Neural cell (in vitro differentiated cells): ENCODE data around the gene MPL. TPM values are rescaled to one million over a fixed set of nuclear protein-coding genes. Genes with fewer than 3 reads are reported as not detected.

Source experiments
- H2AFZ ChIP-seq: fragments of 200-600, 300-800 bp; sonication (generic), shearing (Covaris generic); 2 replicates; pipeline ENCODE4 v1.6.0; 2014; ENCODE audit warnings: low read depth, mild to moderate bottlenecking, antibody characterized with exemption, low read length, moderate library complexity
- H3F3A ChIP-seq: fragments of 200-600 bp; shearing (Covaris generic); 2 replicates; pipeline ENCODE4 v1.6.1; 2016; ENCODE audit warnings: mild to moderate bottlenecking, moderate library complexity, mixed read lengths, antibody characterized with exemption, low read length; ENCODE audit not compliant: insufficient read depth, poor library complexity, severe bottlenecking
- H3K27ac ChIP-seq: fragments of 200-600, 300-800 bp; sonication (generic), shearing (Covaris generic); 2 replicates; pipeline ENCODE4 v1.5.1; 2014; ENCODE audit warnings: mild to moderate bottlenecking, low read length, moderate library complexity
- H3K27me3 ChIP-seq: fragments of 300-800, 200-600 bp; sonication (generic), shearing (Covaris generic); 2 replicates; pipeline ENCODE4 v1.6.0; 2014; ENCODE audit warnings: mild to moderate bottlenecking, low read depth, low read length, moderate library complexity; ENCODE audit not compliant: insufficient read depth
- H3K36me3 ChIP-seq: fragments of 300-800, 200-600 bp; sonication (generic), shearing (Covaris generic); 2 replicates; pipeline ENCODE4 v1.5.1; 2014; ENCODE audit warnings: mild to moderate bottlenecking, antibody characterized with exemption, low read length, moderate library complexity; ENCODE audit not compliant: insufficient read depth
- H3K4me2 ChIP-seq: fragments of 300-800, 200-600 bp; sonication (generic), shearing (Covaris generic); 2 replicates; pipeline ENCODE4 v1.6.0; 2014; ENCODE audit warnings: mild to moderate bottlenecking, low read length
- H3K4me3 ChIP-seq: fragments of 300-800, 200-600 bp; sonication (generic), shearing (Covaris generic); 2 replicates; pipeline ENCODE4 v1.5.1; 2014; ENCODE audit warnings: mild to moderate bottlenecking, low read length, moderate library complexity
- H3K79me2 ChIP-seq: fragments of 200-600 bp; shearing (Covaris generic); replicated peaks from 2 replicates; pipeline ENCODE4 v1.6.0; 2014; ENCODE audit warnings: mild to moderate bottlenecking, low read length, moderate library complexity; ENCODE audit not compliant: insufficient read depth
- H3K9ac ChIP-seq: fragments of 300-800, 200-600 bp; sonication (generic), shearing (Covaris generic); 2 replicates; pipeline ENCODE4 v1.6.1; 2016; ENCODE audit warnings: mild to moderate bottlenecking, low read length, mixed read lengths
- H3K9me2 ChIP-seq: fragments of 200-600 bp; shearing (Covaris generic); 2 replicates; pipeline ENCODE4 v1.6.1; 2016; ENCODE audit warnings: mild to moderate bottlenecking, low read length, mixed read lengths; ENCODE audit not compliant: insufficient read depth
- H3K9me3 ChIP-seq: fragments of 200-600, 300-800 bp; sonication (generic), shearing (Covaris generic); 2 replicates; pipeline ENCODE4 v1.6.1; 2016; ENCODE audit warnings: mild to moderate bottlenecking, mixed run types, low read length, moderate library complexity, mixed read lengths
- H4K20me1 ChIP-seq: fragments of 200-600 bp; shearing (Covaris generic); 2 replicates; pipeline ENCODE4 v1.6.1; 2016; ENCODE audit warnings: mild to moderate bottlenecking, mixed run types; ENCODE audit not compliant: insufficient read depth
- EP300 ChIP-seq: fragments of 450-650 bp; conservative IDR thresholded peaks from 2 replicates; pipeline ENCODE4 v1.6.1; 2014; ENCODE audit warnings: antibody characterized with exemption, mild to moderate bottlenecking, moderate library complexity; ENCODE audit not compliant: poor library complexity, severe bottlenecking
- EZH2 ChIP-seq: fragments of 200-600, 300-800 bp; shearing (Covaris generic), sonication (generic); IDR thresholded peaks from 2 replicates; pipeline ENCODE4 v1.6.1; 2014; ENCODE audit warnings: antibody characterized with exemption, low read length, borderline replicate concordance, mild to moderate bottlenecking; ENCODE audit not compliant: insufficient read depth, poor library complexity, severe bottlenecking
- MXI1 ChIP-seq: fragments of 450-650 bp; conservative IDR thresholded peaks from 2 replicates; pipeline ENCODE4 v1.6.1; 2014; ENCODE audit warnings: antibody characterized with exemption, mild to moderate bottlenecking; ENCODE audit not compliant: poor library complexity, severe bottlenecking
- POLR2AphosphoS5 ChIP-seq: IDR thresholded peaks from 2 replicates; pipeline ENCODE4 v1.6.1; 2012
- RAD21 ChIP-seq: fragments of 450-650 bp; conservative IDR thresholded peaks from 2 replicates; pipeline ENCODE4 v1.6.1; 2014; ENCODE audit warnings: antibody characterized with exemption, mild to moderate bottlenecking, moderate library complexity
- SMC3 ChIP-seq: fragments of 450-650 bp; conservative IDR thresholded peaks from 2 replicates; pipeline ENCODE4 v1.6.1; 2014; ENCODE audit warnings: antibody characterized with exemption, mild to moderate bottlenecking, moderate library complexity; ENCODE audit not compliant: poor library complexity
- TAF1 ChIP-seq: IDR thresholded peaks from 2 replicates; pipeline ENCODE4 v1.6.1; 2012; ENCODE audit warnings: low read depth
- polyA plus RNA-seq: library from polyadenylated mRNA; depleted of rRNA; stranded (reverse); fragments of >200 nt; gene quantifications from 2 replicates; pipeline ENCODE4 v1.2.3, GENCODE V29; 2014
- TF ChIP-seq, protein P1 (sequence below): fragments of 450-650 bp; IDR thresholded peaks from 2 replicates; pipeline ENCODE4 v1.5.1; 2014; ENCODE audit warnings: antibody characterized with exemption, mild to moderate bottlenecking, moderate library complexity; ENCODE audit not compliant: poor library complexity, severe bottlenecking
- TF ChIP-seq, protein P2 (sequence below): IDR thresholded peaks from 2 replicates; pipeline ENCODE4 v1.6.1; 2012; ENCODE audit warnings: borderline replicate concordance

Gene MPL
- polyA plus RNA-seq, 1 donor from 2014 or later: not detected

DNA sequence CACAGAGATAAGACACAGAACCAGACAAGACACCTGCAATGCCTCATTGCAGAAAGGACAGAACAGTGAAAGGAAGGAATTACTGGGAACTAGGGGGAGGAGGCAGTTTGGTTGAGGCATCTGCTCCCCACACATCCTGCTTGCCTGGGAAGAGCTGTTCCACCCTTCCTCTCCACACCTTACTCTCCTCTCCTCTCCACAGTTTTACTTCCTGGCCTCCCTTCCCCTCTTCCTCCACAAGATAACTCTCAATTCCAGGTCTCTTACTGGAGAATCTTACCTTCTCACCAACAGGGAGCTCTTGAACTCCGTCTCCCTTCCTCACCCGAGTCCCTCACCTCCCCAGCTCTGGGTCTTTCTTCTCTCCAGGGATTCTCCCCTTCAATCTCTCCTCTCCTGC lies 28.1 kb downstream of the MPL start:
- no peaks in the 10 kb centered on the region for H3K9me3 ChIP-seq
- H4K20me1 ChIP-seq: no peaks in the 10 kb centered on the region
- no peak overlapping the region for H3K27ac ChIP-seq
- H3K4me3 ChIP-seq: no peak overlapping the region
- no peaks in the 10 kb centered on the region for H3K9me2 ChIP-seq
- H2AFZ ChIP-seq: no peak overlapping the region
- H3K27me3 ChIP-seq: no peaks in the 10 kb centered on the region
- no peaks in the 10 kb centered on the region for H3F3A ChIP-seq
- TF ChIP-seq TAF1 (no peak), EP300 (no peak), RAD21 (no peak), POLR2AphosphoS5 (no peak), MXI1 (no peak), EZH2 (no peak)
- TF ChIP-seq, protein P1, sequence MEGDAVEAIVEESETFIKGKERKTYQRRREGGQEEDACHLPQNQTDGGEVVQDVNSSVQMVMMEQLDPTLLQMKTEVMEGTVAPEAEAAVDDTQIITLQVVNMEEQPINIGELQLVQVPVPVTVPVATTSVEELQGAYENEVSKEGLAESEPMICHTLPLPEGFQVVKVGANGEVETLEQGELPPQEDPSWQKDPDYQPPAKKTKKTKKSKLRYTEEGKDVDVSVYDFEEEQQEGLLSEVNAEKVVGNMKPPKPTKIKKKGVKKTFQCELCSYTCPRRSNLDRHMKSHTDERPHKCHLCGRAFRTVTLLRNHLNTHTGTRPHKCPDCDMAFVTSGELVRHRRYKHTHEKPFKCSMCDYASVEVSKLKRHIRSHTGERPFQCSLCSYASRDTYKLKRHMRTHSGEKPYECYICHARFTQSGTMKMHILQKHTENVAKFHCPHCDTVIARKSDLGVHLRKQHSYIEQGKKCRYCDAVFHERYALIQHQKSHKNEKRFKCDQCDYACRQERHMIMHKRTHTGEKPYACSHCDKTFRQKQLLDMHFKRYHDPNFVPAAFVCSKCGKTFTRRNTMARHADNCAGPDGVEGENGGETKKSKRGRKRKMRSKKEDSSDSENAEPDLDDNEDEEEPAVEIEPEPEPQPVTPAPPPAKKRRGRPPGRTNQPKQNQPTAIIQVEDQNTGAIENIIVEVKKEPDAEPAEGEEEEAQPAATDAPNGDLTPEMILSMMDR: no peak
- TF ChIP-seq, protein P2, sequence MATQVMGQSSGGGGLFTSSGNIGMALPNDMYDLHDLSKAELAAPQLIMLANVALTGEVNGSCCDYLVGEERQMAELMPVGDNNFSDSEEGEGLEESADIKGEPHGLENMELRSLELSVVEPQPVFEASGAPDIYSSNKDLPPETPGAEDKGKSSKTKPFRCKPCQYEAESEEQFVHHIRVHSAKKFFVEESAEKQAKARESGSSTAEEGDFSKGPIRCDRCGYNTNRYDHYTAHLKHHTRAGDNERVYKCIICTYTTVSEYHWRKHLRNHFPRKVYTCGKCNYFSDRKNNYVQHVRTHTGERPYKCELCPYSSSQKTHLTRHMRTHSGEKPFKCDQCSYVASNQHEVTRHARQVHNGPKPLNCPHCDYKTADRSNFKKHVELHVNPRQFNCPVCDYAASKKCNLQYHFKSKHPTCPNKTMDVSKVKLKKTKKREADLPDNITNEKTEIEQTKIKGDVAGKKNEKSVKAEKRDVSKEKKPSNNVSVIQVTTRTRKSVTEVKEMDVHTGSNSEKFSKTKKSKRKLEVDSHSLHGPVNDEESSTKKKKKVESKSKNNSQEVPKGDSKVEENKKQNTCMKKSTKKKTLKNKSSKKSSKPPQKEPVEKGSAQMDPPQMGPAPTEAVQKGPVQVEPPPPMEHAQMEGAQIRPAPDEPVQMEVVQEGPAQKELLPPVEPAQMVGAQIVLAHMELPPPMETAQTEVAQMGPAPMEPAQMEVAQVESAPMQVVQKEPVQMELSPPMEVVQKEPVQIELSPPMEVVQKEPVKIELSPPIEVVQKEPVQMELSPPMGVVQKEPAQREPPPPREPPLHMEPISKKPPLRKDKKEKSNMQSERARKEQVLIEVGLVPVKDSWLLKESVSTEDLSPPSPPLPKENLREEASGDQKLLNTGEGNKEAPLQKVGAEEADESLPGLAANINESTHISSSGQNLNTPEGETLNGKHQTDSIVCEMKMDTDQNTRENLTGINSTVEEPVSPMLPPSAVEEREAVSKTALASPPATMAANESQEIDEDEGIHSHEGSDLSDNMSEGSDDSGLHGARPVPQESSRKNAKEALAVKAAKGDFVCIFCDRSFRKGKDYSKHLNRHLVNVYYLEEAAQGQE: no peak
- H3K9ac ChIP-seq: no peak overlapping the region
- H3K79me2 ChIP-seq: peaks cover 3% of the 10 kb centered on the region
- no peak overlapping the region for H3K4me2 ChIP-seq
- H3K36me3 ChIP-seq: no peaks in the 10 kb centered on the region

DNA sequence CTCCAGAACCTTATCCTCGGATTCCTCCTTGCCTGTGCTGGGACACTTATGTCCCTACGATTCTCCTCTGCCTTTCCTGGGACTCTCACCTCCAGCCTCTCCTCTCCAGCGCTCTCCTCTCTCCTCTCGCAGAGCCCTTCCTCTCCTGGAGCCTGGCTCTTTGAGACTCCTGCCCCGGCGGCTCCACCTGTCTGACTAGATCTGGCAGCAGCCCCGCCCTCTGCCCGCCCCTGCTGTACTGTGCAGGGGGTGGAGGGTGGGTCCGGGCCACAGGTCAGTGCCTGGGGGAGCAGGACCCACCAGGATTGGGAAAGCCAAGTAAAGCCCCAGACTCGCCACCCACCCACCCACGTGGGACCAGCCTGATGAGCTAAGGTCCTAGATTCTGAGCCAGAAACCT lies 28.6 kb downstream of the MPL start:
- no peaks in the 10 kb centered on the region for H3K27me3 ChIP-seq
- H3F3A ChIP-seq: no peaks in the 10 kb centered on the region
- H3K9ac ChIP-seq: no peak overlapping the region
- no peak overlapping the region for H3K4me3 ChIP-seq
- H3K9me2 ChIP-seq: no peaks in the 10 kb centered on the region
- H3K36me3 ChIP-seq: no peaks in the 10 kb centered on the region
- H3K79me2 ChIP-seq: peaks cover 3% of the 10 kb centered on the region
- no peak overlapping the region for H3K4me2 ChIP-seq
- H3K9me3 ChIP-seq: no peaks in the 10 kb centered on the region
- H2AFZ ChIP-seq: no peak overlapping the region
- no peak overlapping the region for H3K27ac ChIP-seq
- TF ChIP-seq, protein P1: no peak
- TF ChIP-seq POLR2AphosphoS5 (no peak), EZH2 (no peak), SMC3 (no peak), MXI1 (no peak), TAF1 (no peak), EP300 (no peak), RAD21 (no peak)
- TF ChIP-seq, protein P2: no peak
- no peaks in the 10 kb centered on the region for H4K20me1 ChIP-seq
